Peyer's patch (tissue), 4 donors: ENCODE results near the gene SLC29A4.
"Not testable (repeated sequence)": the region's sequence is repeated elsewhere in the genome, so short reads cannot be mapped to it uniquely, and the experiment has no call there.

Experiments
- CTCF ChIP-seq, 6 experiments: fragments of 450-650 bp in 4 of 6; fragments of 200-600 bp in 2 of 6; sonication (generic) in 1 of 6; IDR thresholded peaks; one replicate each; pipeline ENCODE4 v1.5.1; 2017 to 2019; ENCODE audit warnings: antibody characterized with exemption in 6 of 6, mild to moderate bottlenecking in 3 of 6, moderate library complexity in 1 of 6
- POLR2A ChIP-seq, 2 donors: fragments of 450-650 bp; IDR thresholded peaks; one replicate each; pipeline ENCODE4 v1.5.1; 2017; ENCODE audit warnings: antibody characterized with exemption in 2 of 2, mild to moderate bottlenecking in 2 of 2, moderate library complexity in 2 of 2

- TF ChIP-seq CTCF, POLR2A (IDR thresholded peaks at IDR 0.05): not testable (repeated sequence)
Observed at GRCh38 chr7:5276123-5276522, 6.6 kb upstream of the SLC29A4 start.
